HuH-7 (cell line): ENCODE results near the gene PNMA5.
"Not testable (repeated sequence)": the region's sequence is repeated elsewhere in the genome, so short reads cannot be mapped to it uniquely, and the experiment has no call there.

Source experiments
- DNase-seq: peaks from one replicate; pipeline ENCODE4 v3.0.0; 2011; ENCODE audit warnings: low spot score

The PNMA5 gene

GRCh38 chrX:152993933-152994332, at the start of gene PNMA5:
PNMA5 (minus strand) TSS chrX:152994116; CDS start chrX:152991598, 2,518 bp downstream.
- DNase-seq = no peak

- DNase-seq = peak; percentile 74
Observed at GRCh38 chrX:153032397-153033118, 38.6 kb upstream of the PNMA5 start.

DNA sequence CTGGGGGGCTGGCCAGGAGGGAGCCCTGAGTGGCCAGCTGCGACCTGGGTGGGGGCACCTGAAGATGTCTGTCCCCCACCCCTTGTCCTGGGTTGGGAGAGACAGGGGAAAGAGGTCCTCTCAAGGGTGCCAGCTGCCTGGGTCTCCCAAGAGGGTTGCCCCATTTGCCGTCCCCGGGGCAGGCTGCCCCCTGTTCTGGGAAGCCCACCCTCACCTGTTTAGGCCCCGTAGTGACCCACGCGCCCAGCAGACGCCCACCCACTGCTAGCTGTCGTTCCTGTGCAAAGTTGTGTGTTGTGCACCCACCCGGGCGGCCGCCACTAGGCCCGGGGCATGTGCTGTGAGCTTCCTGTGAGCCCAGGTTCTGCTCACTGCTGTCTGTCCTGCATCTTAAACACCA, 36.9 kb upstream of the PNMA5 start:
- DNase-seq = no peak

GRCh38 chrX:153029875-153030274, 36.0 kb upstream of the PNMA5 start:
- DNase-seq = no peak

GRCh38 chrX:153029162-153029561, 35.2 kb upstream of the PNMA5 start:
- DNase-seq = no peak

DNA sequence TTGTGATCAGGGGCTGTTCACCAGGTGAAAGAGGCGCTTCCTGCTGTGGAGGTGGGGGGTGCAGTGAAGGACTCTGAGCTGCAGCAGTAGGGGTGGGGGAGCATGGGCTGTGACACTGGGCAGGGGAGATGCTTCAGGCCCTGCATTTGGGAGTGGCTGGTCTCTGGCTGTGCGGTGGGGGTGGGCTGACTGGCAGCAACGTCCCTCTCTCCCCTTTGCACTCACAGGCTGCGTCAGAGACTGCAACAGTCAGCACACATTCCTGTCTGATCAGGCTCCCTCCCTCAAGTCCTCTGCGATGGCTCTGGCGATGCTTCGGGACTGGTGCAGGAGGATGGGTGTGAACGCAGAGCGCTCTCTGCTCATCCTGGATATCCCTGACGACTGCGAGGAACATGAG, 34.6 kb upstream of the PNMA5 start:
- not testable (repeated sequence) for DNase-seq

GRCh38 chrX:153026501-153026900, 32.6 kb upstream of the PNMA5 start:
- DNase-seq = not testable (repeated sequence)

DNA sequence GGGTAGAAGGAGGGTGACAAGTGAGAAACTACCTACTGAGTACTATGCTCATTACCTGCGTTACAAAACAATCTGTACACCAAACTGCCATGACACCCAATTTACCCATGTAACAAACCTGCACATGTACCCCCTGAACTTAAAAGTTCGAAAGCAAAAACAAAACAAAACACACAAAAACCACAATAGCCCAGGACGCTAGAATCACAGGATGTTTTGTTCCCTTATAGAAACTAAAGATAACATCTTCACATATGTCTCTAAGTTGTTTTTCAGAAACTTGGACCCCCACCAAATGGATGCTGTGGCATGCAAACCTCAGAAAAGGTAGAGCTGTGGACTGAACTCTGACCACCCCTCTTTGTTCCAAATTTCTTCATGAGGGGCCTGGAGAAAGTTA, 25.2 kb upstream of the PNMA5 start:
- DNase-seq = no peak

DNA sequence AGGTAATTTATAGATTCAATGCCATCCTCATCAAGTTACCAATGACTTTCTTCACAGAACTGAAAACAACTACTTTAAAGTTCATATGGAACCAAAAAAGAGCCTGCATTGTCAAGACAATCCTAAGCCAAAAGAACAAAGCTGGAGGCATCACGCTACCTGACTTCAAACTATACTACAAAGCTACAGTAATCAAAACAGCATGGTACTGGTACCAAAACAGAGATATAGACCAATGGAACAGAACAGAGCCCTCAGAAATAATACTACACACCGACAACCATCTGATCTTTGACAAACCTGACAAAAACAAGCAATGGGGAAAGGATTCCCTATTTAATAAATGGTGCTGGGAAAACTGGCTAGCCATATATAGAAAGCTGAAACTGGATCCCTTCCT, 23.3 kb upstream of the PNMA5 start:
- DNase-seq = not testable (repeated sequence)

DNA sequence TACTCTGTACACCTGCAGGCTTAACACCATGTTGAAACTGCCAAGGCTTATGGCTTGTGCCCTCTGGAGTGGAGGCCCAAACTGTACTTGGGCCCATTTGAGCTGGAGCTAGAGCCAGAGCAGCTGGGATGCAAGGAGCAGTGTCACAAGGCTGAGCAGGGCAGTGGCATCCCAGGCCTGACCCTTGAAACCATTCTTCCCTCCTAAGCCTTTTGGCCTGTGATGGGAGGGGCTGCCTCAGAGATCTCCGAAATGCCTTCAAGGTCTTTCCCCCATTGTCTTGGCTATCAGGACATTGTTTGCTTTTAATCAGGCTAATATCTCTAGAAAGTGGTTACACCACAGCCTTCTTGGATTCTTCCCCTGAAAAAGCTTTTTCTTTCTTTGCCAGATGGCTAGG, 10.9 kb upstream of the PNMA5 start:
- no peak for DNase-seq

- no peak for DNase-seq
Observed at GRCh38 chrX:153003981-153004380, 10.1 kb upstream of the PNMA5 start.

GRCh38 chrX:153002182-153002581, 8.3 kb upstream of the PNMA5 start:
- not testable (repeated sequence) for DNase-seq

- DNase-seq = no peak
Observed at GRCh38 chrX:152997337-152997736, 3.4 kb upstream of the PNMA5 start.

DNA sequence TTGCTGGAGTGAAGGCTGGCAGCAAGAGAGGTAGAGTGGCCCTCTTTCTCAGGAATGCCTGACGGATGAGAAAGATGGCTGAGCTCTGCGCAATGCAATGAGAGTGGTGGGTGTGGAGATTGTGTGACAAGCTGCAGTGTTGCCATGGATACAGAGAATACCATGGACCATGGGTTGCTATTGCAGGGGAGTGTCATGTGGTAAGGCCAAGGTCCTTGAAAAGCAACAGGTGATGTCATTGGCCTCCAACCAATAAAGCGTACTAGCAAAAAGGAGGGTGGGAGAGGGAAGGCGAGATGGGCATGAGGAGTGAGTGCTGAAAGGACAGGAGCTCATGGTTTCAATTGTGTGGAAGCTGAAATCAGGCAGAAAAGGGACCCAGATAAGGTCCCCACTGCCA, 1.8 kb downstream of the PNMA5 start:
- no peak for DNase-seq

- no peak for DNase-seq
Observed at GRCh38 chrX:152991123-152991522, 2.8 kb downstream of the PNMA5 start.

- no peak for DNase-seq
Observed at GRCh38 chrX:152989292-152989658, 4.6 kb downstream of the PNMA5 start.

- no peak for DNase-seq
Observed at GRCh38 chrX:152988536-152989291, 5.2 kb downstream of the PNMA5 start.

GRCh38 chrX:152987801-152988200, 6.1 kb downstream of the PNMA5 start:
- no peak for DNase-seq

DNA sequence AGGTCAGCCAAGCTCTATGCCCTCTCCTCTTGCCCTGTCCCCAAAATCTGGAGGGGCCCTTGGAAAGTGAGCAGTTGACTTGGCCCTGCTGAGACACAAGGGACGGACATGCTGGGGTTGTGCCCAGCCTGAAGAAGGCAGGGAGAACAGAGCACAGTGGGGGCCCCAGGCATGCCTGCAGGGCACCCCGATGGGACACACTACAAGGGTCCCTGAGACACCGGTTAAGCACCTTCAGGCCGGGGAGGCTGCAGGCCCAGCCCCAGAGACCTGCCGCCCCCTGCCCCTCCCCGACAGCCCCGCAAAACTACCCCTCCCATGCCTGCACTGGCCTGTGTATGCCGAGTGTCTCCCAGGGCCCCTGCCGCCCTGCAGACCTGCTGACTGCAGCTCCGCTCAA, 6.8 kb downstream of the PNMA5 start:
- DNase-seq = not testable (repeated sequence)

DNA sequence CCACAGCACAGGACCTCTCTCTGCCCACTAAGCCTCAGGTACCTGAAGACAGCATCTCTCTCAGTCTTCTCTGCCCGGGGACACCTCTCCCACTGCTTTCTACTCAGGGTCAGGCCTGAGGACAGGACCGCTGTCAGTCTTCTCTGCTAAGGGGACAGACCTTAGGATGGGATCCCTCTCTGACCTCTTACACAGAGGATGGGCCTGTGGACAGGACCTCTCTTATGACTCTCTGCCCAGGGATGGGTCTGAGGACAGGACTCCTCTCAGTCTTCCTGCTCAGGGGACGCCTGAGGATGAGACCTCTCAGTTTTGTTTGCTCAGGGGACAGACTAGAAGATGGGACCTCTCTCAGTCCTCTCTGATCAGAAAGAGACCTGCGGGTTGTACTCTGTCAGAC, 8.5 kb downstream of the PNMA5 start:
- DNase-seq = not testable (repeated sequence)

DNA sequence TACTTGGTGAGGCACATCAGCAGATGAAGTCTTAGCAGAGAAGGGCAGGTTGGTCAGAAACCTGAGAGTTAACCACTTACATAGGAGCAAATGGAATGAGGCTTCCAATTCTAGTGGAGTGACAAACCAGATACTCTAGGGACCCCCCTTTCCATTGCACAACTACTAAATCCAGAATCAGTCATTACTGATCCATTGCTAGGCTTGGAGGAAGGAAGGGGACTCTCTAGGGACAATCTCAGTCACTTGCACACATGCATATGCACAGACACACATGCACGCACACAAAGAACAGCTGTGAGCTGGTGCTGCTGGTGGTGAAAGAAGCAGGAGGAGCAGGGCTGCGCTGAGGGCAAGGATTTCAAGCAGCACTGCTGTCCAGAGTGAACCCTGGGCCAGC, 25.7 kb downstream of the PNMA5 start:
- no peak for DNase-seq

DNA sequence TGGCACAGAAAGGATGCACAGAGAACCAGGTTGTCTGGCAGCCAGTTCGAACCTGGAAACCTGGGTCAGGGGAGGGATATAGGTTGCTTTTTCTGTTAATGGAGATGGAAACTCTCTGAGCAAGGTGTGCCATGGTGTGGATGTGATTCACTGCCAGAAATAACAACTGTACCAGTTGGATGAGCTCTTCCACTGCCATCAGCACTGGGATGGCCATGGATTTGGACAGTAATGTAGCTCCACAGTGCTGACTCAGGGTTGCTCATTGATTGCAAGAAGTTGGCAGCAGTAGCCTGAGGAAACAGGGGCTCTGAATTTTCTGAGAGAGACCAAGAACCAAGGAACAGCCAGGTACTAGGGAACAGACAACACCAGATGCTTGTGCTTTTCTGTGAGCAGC, 33.8 kb downstream of the PNMA5 start:
- DNase-seq = no peak

DNA sequence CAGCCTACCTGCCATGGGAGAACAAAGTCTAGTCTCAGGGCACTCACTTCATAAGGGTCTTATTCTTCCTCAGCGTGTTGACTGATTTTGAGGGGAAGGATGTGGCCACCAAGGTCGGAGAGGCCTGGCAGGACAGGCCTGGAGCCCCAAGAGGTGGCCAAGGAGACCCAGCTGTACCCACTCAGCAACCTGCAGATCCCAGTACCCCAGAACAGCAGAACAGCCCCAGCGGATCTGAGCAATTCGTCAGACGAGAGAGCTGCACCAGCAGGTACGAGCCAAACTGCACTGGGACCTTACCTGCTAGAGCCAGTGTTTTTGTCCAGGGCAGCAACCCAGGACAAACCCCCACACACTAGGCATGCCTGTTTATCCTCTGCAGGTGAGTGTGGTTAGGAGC, 34.3 kb downstream of the PNMA5 start:
- DNase-seq = no peak
